NCI-H2196 treated with DMSO at 0.1 percent for 48 hours (cell line): ENCODE results near the gene TBCA.
"Not testable (repeated sequence)": the region's sequence is repeated elsewhere in the genome, so short reads cannot be mapped to it uniquely, and the experiment has no call there.

Experiments used
- DNase-seq: peaks from one replicate; lab custom pipeline; 2025; ENCODE audit not compliant: unreplicated experiment; lab: John Stamatoyannopoulos, UW

Gene TBCA

GRCh38 chr5:77709993-77710685 is 66.0 kb downstream of the TBCA start:
- DNase-seq = no peak

GRCh38 chr5:77709340-77709739 is 66.8 kb downstream of the TBCA start:
- DNase-seq = no peak

- DNase-seq = no peak
Measured at GRCh38 chr5:77707791-77708190, 68.3 kb downstream of the TBCA start.

- DNase-seq = not testable (repeated sequence)
Measured at GRCh38 chr5:77699569-77699968, 76.6 kb downstream of the TBCA start.

DNA sequence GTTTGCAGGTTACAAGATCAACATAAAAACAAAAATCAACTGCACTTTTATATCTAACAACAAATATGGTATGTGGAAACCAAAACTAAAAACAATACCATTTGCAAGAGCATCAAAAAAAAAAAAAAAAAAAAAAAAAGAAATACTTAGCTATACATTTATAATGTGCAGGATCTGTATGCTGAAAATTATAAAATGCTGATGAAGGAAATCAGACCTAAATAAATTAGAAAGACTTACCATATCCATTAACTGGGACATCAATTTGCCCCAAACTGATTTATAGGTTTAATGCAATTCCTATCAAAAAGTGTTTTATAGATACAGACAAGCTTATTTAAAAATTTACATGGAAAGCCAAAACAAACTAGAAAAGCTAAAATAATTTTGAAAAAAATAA is 77.2 kb downstream of the TBCA start:
- DNase-seq = no peak

- no peak for DNase-seq
Measured at GRCh38 chr5:77697692-77698091, 78.4 kb downstream of the TBCA start.

- no peak for DNase-seq
Measured at GRCh38 chr5:77696120-77696519, 80.0 kb downstream of the TBCA start.

GRCh38 chr5:77693913-77694312 is 82.2 kb downstream of the TBCA start:
- no peak for DNase-seq

- DNase-seq = no peak
Measured at GRCh38 chr5:77683171-77683732, 92.9 kb downstream of the TBCA start.

DNA sequence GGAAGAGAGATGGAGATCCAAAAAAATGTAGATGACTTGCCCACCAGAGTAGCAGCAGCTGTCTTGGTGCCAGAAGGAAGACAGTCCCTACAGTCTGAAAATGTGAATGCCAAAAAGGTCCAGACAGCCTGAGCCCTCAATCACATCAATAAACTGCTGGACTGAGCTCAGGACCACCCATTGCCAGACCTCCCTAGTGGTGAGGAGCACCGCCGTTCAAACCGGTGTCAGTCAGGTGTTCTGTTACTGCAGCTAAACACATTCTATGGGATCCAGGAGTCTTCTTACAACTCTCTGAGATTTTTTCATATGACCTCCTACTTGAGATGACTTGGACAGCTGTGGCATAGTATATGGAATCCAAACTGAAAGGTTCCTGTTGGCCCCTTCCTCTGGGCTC is 105.6 kb downstream of the TBCA start:
- no peak for DNase-seq

- no peak for DNase-seq
Measured at GRCh38 chr5:77669677-77670076, 106.5 kb downstream of the TBCA start.

DNA sequence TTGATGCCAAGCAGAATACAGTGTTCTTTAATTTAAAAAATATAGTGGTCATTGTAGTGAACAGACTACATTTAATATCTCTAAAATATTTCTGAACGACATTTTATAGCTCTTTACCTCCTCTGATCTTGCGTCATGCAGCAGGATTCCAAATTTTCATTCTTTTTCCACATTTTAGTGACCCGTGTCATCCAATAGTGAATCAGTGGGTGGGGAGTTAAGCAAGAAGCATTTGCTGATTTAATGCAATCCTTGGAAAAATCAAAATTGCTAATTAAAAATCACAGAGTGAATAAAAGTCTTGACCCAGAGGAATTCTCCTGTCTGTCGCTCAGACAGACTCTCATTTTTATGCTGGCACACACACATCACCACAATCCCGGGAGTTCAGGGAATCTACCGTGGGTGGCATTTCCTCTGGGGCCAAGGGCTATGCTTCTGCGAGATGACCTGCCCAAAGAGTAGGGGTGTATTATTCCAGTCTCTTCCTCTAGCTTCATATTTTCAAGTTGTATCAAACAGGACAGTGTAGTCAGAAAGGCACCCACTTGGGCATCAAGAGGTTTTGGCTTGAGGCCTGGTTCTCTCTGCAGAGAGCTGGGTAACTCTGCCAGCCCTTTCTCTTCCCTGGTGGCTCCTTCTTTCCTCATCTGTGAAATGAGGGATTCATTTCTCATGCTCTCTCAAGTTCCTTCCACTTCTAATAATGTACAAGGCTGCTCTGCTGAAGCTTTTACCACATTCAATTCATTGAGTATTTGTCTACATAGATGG is 112.9 kb downstream of the TBCA start:
- DNase-seq = no peak

- no peak for DNase-seq
Measured at GRCh38 chr5:77662635-77663034, 113.5 kb downstream of the TBCA start.

DNA sequence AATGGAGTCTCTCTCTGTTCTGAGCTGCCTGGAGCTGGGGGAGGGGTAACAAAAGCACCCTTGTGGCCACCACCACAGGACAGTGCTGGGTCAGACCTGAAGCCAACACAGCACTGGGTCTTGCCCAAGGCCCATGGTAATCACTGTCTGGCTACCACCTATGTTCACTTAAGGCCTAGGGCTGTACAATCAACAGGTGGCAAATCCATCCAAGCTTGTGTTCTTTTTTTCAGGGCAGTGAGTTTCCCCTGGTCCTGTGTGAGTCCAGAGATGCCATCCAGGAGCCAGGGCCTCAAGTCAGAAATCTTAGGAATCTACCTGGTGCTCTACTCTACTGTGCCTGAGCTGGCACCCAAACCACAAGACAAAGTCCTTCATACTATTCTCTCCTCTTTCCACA is 117.5 kb downstream of the TBCA start:
- DNase-seq = no peak

- DNase-seq = no peak
Measured at GRCh38 chr5:77651343-77651742, 124.8 kb downstream of the TBCA start.

- no peak for DNase-seq
Measured at GRCh38 chr5:77650686-77651085, 125.5 kb downstream of the TBCA start.

GRCh38 chr5:77649776-77650175 is 126.4 kb downstream of the TBCA start:
- DNase-seq = no peak

GRCh38 chr5:77645995-77646639 is 130.0 kb downstream of the TBCA start:
- no peak for DNase-seq

GRCh38 chr5:77645158-77645994 is 130.8 kb downstream of the TBCA start:
- DNase-seq = peak; percentile 29

GRCh38 chr5:77644371-77645157 is 131.6 kb downstream of the TBCA start:
- no peak for DNase-seq
